ENCODE data around the gene MTCP1.

DNA sequence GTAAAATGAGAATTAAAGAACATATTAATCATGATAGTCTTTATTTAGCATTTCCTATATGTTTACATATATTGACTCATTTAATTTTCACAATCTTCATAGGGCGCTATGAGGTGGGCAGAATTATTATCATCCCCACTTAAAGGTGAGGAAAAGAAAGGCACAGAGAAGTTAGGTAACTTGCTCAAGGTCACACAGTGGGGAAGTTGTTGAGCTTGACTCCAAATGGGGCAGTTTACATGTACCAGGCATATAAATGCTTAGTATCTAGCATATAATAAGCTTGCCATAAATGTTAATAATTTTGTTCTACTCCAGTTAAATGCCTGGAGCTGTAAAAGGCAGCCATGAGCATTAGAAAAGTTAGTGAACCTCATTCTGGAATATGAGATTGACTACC, 1.5 kb downstream of the MTCP1 start:
- TF ChIP-seq CTCF (IDR thresholded peaks at IDR 0.05; ENCODE audit: insufficient read depth, low read length) (no peak), POLR2AphosphoS5 (IDR thresholded peaks at IDR 0.05; ENCODE audit: low read depth) (no peak), GABPA (IDR thresholded peaks at IDR 0.05; ENCODE audit: low read depth) (no peak)

All from HL-60 (cell line).